Fibroblast of skin of left quadriceps (primary cell): ENCODE measurements around the gene KDM3A.
"Not testable (repeated sequence)": the region's sequence is repeated elsewhere in the genome, so short reads cannot be mapped to it uniquely, and the experiment has no call there.

Experiments used
- DNase-seq, 2 experiments: peaks; one replicate each; pipeline ENCODE4 v3.0.0-alpha.2; 2013; ENCODE audit warnings: low read depth in 2 of 2

The KDM3A gene

GRCh38 chr2:86480105-86480504 is 38.9 kb downstream of the KDM3A start:
- no peak for DNase-seq

DNA sequence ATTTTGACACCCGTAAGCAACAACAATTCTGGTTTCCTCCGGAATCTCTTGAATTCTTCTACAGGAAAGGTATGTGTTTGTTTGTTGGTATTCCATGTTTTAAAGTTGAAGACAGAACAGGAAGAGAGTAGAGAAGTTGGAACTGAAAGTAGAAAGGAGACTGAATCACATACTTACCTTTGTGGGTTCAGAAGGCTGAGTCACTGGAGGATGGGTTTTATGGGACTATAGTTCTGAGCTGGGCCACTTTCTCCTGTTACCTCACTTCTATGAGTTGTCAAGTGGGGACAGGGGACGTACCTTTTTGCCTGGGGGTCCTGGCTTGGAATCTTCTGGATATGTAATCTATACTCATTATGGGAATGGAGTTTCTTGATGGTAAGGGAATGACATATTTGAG is 40.9 kb downstream of the KDM3A start:
- no peak for DNase-seq

- DNase-seq = no peak
Measured at GRCh38 chr2:86484385-86484784, 43.2 kb downstream of the KDM3A start.

DNA sequence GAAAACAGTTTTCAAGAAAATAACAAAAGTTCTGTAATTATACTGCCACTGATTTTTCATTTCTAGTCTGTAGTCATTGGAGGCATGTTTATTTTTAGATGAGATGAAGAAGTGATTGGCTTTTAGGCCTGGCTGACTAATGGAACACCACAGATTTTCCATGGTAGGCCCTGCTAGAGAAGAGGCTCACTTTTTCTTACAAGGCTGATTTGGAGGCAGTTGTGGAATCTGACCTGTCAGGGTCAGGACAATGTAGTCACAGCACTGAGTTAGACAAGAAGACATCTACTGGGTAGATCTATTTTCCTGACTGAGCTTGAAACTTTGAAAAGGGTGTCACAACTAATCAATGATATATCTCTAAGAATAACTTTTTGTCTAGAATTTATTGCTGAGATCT is 43.9 kb downstream of the KDM3A start:
- DNase-seq = no peak

DNA sequence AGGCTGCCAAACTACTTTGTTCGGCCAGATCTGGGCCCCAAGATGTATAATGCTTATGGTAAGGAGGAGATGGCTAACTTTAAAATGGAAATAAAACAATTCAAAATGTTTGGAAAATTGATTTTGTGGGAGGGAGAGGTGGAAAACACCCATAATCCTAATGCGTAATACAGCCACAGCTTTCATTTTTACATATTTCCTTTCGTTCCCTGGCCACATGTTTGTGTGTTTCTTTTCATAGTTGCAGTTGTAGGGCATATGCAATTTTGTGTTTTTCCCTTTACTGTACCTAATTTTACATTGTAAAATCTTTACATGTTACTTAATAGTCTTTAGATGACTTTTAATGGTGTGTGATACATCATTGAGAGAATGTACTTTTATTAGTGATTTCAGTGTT is 44.6 kb downstream of the KDM3A start:
- DNase-seq = no peak

DNA sequence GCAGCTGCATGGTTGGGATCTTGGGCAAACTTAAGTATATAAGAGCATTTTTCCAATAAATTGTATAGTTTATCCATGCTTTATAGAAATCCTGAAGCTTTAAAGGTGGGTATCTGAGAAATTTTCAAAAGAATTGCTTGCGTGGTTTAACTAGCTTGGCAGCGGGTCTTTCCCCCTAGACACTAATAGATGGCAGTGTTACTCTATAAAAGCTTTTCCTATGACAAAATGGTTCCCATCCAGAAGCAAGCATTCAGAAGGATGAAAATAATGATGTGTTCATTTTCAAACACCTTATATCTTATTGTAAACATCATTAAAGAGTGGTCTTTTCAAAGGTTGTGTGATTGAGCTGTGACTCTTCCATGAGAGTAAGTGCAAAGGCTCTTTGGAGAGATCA is 45.9 kb downstream of the KDM3A start:
- no peak for DNase-seq

- DNase-seq = no peak
Measured at GRCh38 chr2:86488561-86489250, 47.5 kb downstream of the KDM3A start.

- DNase-seq = no peak
Measured at GRCh38 chr2:86489542-86489941, 48.4 kb downstream of the KDM3A start.

DNA sequence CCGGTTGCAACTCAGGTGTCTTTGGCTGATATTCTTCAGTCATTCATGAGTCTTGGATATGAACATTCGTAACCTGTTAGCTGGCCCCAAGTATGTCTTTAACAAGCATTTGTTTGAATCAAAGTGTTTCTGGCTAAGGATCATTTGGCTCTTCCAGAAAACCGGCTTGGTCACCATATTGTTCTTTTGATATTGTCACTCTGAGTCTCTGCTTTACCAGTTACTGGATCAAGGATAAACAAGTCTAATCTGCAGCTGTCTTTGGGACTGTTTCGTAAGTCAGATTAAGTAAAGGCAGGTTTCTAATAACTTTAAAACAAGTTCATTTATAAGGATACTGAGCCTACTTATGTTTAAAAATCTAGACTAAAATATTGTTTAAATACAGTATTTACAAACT is 49.1 kb downstream of the KDM3A start:
- DNase-seq = no peak

GRCh38 chr2:86491088-86491487 is 49.9 kb downstream of the KDM3A start:
- no peak for DNase-seq

DNA sequence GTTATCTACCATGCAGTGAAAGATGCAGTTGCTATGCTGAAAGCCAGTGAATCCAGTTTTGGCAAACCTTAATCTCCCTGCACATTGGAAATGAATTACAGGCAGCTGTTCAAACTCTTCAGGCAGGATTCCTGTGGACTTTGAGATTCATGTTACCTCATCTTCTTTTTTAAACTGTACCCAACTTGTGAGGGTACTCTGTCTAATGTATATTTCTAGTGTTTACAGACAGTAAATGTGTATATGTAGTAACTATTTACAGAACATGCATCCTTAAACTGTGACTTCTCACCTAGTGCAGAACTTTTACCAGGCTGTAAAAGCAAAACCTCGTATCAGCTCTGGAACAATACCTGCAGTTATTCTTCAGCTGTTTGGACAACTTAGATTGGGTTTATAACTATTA is 50.9 kb downstream of the KDM3A start:
- DNase-seq = no peak

DNA sequence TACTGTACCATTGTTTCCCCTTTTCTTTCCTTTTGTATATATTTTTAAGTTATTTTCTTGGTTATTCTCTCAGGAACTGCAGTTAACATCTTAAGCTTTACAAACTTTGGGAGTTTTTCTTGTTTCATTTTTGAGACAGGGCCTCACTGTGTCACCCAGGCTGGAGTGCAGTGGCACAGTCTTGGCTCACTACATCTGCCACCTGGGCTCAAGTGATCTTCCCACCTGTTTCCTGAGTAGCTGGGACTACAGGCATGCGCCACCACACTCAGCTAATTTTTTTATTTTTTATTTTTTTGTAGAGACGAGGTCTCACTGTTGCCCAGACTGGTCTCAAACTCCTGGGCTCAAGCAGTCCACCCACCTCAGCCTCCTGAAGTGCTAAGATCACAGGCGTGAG is 55.2 kb downstream of the KDM3A start:
- not testable (repeated sequence) for DNase-seq

DNA sequence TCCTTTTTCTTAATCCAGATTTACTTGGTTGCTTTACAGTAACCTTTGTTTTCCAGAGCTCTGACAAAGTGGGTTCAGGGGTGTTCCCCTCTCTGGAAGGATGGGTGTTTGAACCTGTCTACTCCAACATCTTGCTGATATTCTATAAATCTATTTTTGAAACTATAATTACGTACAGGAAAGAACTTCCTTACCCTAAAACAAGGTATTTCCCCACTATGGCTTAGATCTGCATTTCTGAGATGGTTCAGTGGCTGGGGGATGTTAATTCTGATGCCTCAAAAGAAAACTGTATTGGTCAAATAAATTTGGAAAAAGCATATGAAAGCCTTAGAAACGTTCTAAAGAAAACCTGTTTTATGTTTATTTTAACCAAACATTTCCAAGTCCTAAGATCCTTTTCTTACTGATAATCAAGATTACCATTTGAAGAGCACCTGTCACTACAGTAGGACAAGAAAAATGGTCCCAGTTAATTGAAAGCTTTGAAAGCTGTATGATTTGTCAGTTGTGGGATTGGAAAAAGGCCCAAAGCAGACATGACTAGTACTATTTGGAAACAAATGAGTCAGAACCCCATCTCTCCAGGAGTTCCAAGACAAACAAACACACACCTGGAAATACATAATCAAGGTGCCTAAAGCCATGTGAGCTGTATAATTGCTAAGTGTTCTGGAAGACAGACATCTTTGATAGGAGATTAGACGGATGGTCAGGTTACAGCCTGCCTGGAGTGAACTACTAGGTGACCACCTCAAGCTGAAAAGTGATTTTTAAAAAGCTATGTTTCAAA is 57.5 kb downstream of the KDM3A start:
- DNase-seq = no peak

DNA sequence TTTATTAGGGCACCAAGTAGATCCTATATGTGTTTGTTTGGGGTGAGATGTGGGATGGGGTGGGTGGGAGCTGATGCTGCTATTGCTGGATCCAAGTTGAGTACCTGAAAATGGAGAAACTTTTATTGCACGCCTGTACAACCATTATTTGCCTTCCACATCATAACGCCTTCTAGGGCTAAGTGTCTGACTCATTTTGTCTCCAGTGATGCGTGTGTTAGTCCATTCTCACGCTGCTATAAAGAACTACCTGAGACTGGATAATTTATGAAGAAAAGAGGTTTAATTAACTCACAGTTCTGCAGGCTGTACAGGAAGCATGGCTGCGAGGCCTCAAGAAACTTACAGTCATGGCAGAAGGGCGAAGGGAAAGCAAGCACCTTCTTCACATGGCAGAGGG is 58.2 kb downstream of the KDM3A start:
- no peak for DNase-seq

GRCh38 chr2:86500325-86501083 is 59.3 kb downstream of the KDM3A start:
- no peak for DNase-seq

DNA sequence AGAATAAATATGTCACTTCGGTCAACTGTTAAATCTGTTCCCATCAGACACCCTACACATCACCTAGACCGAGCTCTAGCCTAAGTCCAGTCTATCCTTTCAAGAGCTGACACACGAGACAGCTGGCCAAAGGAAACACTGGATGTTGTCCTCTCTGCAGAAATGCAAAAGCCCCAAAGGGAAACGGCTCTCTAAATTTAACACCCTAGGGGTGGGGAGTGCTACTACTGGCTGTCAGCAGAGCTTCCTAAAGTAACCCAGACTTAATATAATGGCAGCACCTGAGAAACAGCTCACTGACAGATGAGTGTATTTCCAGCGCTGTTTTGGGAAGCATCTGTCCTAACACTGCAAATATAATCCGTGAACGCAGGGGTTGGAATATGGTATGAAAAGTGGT is 66.4 kb downstream of the KDM3A start:
- DNase-seq = no peak

DNA sequence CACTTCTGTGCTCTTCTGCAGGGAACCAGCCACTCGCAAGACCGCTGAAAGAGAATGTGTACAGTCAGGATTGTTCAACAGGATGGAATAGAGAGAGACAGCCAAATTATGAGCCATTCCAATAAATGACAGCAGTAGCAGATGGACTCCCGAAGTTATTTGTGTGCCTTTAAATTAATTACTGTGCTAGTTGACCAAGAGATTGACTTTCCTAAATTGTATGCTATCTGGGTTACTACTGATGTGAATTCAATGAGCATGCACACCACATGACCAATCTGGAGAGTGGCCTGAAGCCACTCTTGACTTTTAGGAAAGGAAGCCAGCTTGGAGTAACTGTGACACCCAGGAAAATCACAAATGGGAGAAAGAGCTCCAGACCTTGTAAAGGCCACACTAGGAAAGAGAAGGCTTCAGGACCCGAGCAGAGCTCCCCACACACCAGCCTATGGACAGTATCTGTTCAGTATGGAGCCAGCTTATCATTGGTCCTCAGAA is 69.3 kb downstream of the KDM3A start:
- no peak for DNase-seq

DNA sequence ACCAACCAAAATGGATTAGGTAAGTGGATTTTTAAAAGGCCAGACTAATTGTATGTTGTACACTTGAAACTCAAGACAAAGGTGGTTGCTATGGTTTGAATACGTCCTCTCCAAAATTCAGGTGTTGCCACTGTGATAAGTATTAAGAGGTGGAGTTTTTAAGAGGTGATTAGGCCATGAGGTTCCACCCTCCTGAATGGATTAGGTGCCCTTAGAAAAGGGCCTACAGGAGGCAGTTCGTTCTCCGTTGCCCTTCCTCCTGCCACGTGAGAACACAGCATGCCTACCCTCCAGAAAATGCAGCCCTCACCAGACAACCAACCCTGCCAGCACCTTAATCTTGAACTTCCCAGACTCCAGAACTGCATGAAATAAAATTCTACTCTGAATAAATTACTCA is 70.9 kb downstream of the KDM3A start:
- DNase-seq = no peak

- no peak for DNase-seq
Measured at GRCh38 chr2:86512892-86513291, 71.7 kb downstream of the KDM3A start.

- no peak for DNase-seq
Measured at GRCh38 chr2:86513948-86514660, 72.9 kb downstream of the KDM3A start.

GRCh38 chr2:86518481-86518880 is 77.3 kb downstream of the KDM3A start:
- no peak for DNase-seq

- no peak for DNase-seq
Measured at GRCh38 chr2:86519349-86519748, 78.2 kb downstream of the KDM3A start.
